GM18526 (cell line): Measurements from ENCODE around the gene FGFRL1.

ENCODE experiments used
- POLR2A ChIP-seq: IDR thresholded peaks from 3 replicates; pipeline ENCODE4 v1.6.1; 2011; ENCODE audit not compliant: insufficient read length; ENCODE audit errors: extremely low read depth

Gene FGFRL1

GRCh38 chr4:997375-998071 is 13.9 kb upstream of the FGFRL1 start:
- no peak for TF ChIP-seq POLR2A

GRCh38 chr4:998096-998691 is 13.2 kb upstream of the FGFRL1 start:
- no peak for TF ChIP-seq POLR2A

GRCh38 chr4:999882-1000425 is 11.5 kb upstream of the FGFRL1 start:
- no peak for TF ChIP-seq POLR2A

GRCh38 chr4:1000686-1001260 is 10.7 kb upstream of the FGFRL1 start:
- TF ChIP-seq POLR2A: no peak

GRCh38 chr4:1001561-1002130 is 9.8 kb upstream of the FGFRL1 start:
- TF ChIP-seq POLR2A: no peak

- no peak for TF ChIP-seq POLR2A
Measured at GRCh38 chr4:1002131-1002630, 9.2 kb upstream of the FGFRL1 start.

GRCh38 chr4:1002631-1003251 is 8.7 kb upstream of the FGFRL1 start:
- TF ChIP-seq POLR2A: no peak

- no peak for TF ChIP-seq POLR2A
Measured at GRCh38 chr4:1003271-1004070, 8.0 kb upstream of the FGFRL1 start.

GRCh38 chr4:1004071-1004418 is 7.4 kb upstream of the FGFRL1 start:
- TF ChIP-seq POLR2A: no peak

GRCh38 chr4:1004557-1005485 is 6.6 kb upstream of the FGFRL1 start:
- no peak for TF ChIP-seq POLR2A

GRCh38 chr4:1006856-1007255 is 4.6 kb upstream of the FGFRL1 start:
- TF ChIP-seq POLR2A: no peak

- TF ChIP-seq POLR2A: no peak
Measured at GRCh38 chr4:1008840-1009541, 2.4 kb upstream of the FGFRL1 start.
